Thyroid gland (tissue), 4 donors: Measurements from ENCODE around the gene GSG1L. TPM values are rescaled to one million over a fixed set of nuclear protein-coding genes. Genes with fewer than 3 reads are reported as not detected.

ENCODE experiments used
- DNase-seq, 2 donors: peaks; one replicate each; pipeline ENCODE4 v3.0.0-alpha.2; 2019
- H3K27ac ChIP-seq, 3 donors: fragments of 200-600 bp; sonication (generic); 1 replicate in 2 of 3; 2 replicates in 1 of 3; pipeline ENCODE4 v1.5.1; 2016 to 2019; ENCODE audit warnings: mild to moderate bottlenecking in 1 of 3, moderate library complexity in 1 of 3
- H3K27me3 ChIP-seq: fragments of 200-600 bp; sonication (generic); one replicate; pipeline ENCODE4 v1.5.1; 2019
- H3K36me3 ChIP-seq, 2 donors: fragments of 200-600 bp; sonication (generic); one replicate each; pipeline ENCODE4 v1.5.1; 2016 to 2019
- H3K4me1 ChIP-seq, 2 donors: fragments of 200-600 bp; sonication (generic); one replicate each; pipeline ENCODE4 v1.5.1; 2017 to 2019
- H3K4me3 ChIP-seq, 3 donors: fragments of 200-600 bp; sonication (generic); replicated peaks in 1 of 3; 1 replicate in 2 of 3; 2 replicates in 1 of 3; pipeline ENCODE4 v1.5.1; 2016; ENCODE audit warnings: mild to moderate bottlenecking in 1 of 3
- H3K9me3 ChIP-seq: fragments of 200-600 bp; sonication (generic); one replicate; pipeline ENCODE4 v1.5.1; 2017
- POLR2A ChIP-seq, 2 donors: fragments of 450-650 bp; IDR thresholded peaks; one replicate each; pipeline ENCODE4 v1.6.1; 2017; ENCODE audit warnings: antibody characterized with exemption in 2 of 2, mild to moderate bottlenecking in 2 of 2, moderate library complexity in 1 of 2
- WGBS, 2 donors: methylation state at CpG; one replicate each; pipeline ENCODE4 v1.1.5; 2017; 5-methylcytosine and 5-hydroxymethylcytosine counted together
- intact Hi-C: fragments of 100-400 bp; cut with DNase I; formaldehyde crosslinking; loops from one replicate; pipeline ENCODE4 v1.15.1; 2023
- total RNA-seq, 4 donors: library from RNA; depleted of rRNA; stranded (reverse); fragments of >200 nt; gene quantifications; one replicate each; pipeline ENCODE4 v1.2.3, GENCODE V29; 2016
- TF ChIP-seq, protein P1 (sequence below), 6 experiments: fragments of 200-600 bp in 3 of 6; fragments of 450-650 bp in 3 of 6; sonication (generic) in 3 of 6; IDR thresholded peaks; one replicate each; pipeline ENCODE4 v1.5.1; 2016 to 2019; ENCODE audit warnings: antibody characterized with exemption in 6 of 6, mild to moderate bottlenecking in 2 of 6, inconsistent platforms in 1 of 6, moderate library complexity in 1 of 6

Gene GSG1L
- total RNA-seq, 4 donors from 2014 or later = not detected

GRCh38 chr16:27802664-27803439 is 260.7 kb downstream of the GSG1L start:
- DNase-seq = no peak
- intact Hi-C loops = no loop called here
- Histone ChIP-seq H3K9me3 (no peaks in the 10 kb centered on the region), H3K36me3 (no peaks in the 10 kb centered on the region), H3K27me3 (no peaks in the 10 kb centered on the region), H3K27ac (no peak overlapping the region), H3K4me3 (no peak overlapping the region), H3K4me1 (no peaks in the 10 kb centered on the region)
- TF ChIP-seq, protein P1, sequence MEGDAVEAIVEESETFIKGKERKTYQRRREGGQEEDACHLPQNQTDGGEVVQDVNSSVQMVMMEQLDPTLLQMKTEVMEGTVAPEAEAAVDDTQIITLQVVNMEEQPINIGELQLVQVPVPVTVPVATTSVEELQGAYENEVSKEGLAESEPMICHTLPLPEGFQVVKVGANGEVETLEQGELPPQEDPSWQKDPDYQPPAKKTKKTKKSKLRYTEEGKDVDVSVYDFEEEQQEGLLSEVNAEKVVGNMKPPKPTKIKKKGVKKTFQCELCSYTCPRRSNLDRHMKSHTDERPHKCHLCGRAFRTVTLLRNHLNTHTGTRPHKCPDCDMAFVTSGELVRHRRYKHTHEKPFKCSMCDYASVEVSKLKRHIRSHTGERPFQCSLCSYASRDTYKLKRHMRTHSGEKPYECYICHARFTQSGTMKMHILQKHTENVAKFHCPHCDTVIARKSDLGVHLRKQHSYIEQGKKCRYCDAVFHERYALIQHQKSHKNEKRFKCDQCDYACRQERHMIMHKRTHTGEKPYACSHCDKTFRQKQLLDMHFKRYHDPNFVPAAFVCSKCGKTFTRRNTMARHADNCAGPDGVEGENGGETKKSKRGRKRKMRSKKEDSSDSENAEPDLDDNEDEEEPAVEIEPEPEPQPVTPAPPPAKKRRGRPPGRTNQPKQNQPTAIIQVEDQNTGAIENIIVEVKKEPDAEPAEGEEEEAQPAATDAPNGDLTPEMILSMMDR (IDR thresholded peaks at IDR 0.05) = no peak
- no peak for TF ChIP-seq POLR2A (IDR thresholded peaks at IDR 0.05)
- 68 to 71% methylated on average over 12 of the region's 12 CpGs for WGBS, 2 donors

DNA sequence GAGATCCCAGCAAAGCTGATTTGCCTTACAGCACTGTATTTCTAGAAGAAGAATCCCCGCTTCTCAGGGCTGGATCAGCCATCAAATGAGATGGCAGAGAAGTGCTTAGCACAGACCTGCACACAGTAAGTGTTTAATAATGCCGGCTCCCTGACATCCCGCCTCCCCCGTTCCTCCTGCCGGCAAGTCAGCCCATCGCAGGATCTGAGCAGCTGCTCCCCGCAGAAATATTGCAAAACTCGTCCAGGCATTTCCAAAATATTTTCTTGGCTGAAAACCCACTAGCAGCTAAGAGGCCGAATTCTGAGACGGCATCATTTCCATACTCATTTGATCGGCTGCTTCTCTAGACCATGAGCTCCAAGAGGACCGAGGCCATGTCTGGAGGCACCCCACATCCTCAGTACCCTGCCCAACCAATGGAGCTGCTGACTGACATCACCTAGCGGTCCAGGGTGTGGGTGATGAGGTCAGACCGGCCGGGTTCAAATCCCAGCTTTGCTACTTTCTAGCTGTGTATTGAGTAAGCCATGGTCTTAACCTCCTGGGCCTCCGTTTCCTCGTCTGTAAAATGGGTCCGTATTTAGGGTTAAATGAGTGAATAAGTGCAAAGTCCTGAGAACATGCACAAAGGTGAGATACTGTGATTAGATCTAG is 262.1 kb downstream of the GSG1L start:
- Histone ChIP-seq H3K4me3 (no peak overlapping the region), H3K27ac (no peak overlapping the region), H3K36me3 (no peaks in the 10 kb centered on the region), H3K27me3 (no peaks in the 10 kb centered on the region), H3K9me3 (no peaks in the 10 kb centered on the region), H3K4me1 (no peaks in the 10 kb centered on the region)
- no peak for TF ChIP-seq POLR2A (IDR thresholded peaks at IDR 0.05)
- TF ChIP-seq, protein P1 (IDR thresholded peaks at IDR 0.05) = no peak
- intact Hi-C loops = no loop called here
- 68 to 83% methylated on average over 18 of the region's 18 CpGs for WGBS, 2 donors
- no peak for DNase-seq

DNA sequence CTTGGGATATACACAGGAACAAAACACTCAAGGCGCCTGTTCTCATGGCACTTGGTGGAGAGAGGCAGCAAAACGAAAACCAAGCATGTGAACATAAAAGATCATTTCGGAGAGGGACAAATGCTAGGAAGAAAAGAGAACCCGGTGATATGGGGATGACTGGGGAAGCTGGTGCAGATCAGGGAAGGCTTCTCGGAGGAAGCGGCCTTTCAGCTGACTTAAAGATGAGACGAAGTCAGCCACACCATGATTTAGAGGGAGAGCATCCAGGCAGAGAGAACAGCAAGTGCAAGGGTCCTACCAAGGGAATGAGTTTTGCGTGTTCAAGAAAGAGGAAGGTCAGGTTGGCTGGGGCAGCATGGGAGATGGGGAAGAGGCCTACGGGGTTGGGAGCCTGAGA is 262.7 kb downstream of the GSG1L start:
- intact Hi-C loops = no loop called here
- no peak overlapping the region for H3K4me3 ChIP-seq
- no peaks in the 10 kb centered on the region for H3K27me3 ChIP-seq
- H3K36me3 ChIP-seq = no peaks in the 10 kb centered on the region
- WGBS, 2 donors = 80 to 83% methylated on average over 9 of the region's 9 CpGs
- no peaks in the 10 kb centered on the region for H3K9me3 ChIP-seq
- DNase-seq = no peak
- no peak overlapping the region for H3K27ac ChIP-seq
- no peaks in the 10 kb centered on the region for H3K4me1 ChIP-seq
- TF ChIP-seq, protein P1 (IDR thresholded peaks at IDR 0.05) = no peak
- TF ChIP-seq POLR2A (IDR thresholded peaks at IDR 0.05) = no peak

- Histone ChIP-seq H3K4me3 (no peak overlapping the region), H3K27me3 (no peaks in the 10 kb centered on the region), H3K27ac (no peak overlapping the region), H3K9me3 (no peaks in the 10 kb centered on the region), H3K4me1 (no peaks in the 10 kb centered on the region), H3K36me3 (no peaks in the 10 kb centered on the region)
- intact Hi-C loops = no loop called here
- no peak for TF ChIP-seq POLR2A (IDR thresholded peaks at IDR 0.05)
- TF ChIP-seq, protein P1 (IDR thresholded peaks at IDR 0.05) = no peak
- WGBS, 2 donors = 68 to 76% methylated on average over 8 of the region's 8 CpGs
- no peak for DNase-seq
Measured at GRCh38 chr16:27799896-27800295, 263.6 kb downstream of the GSG1L start.

DNA sequence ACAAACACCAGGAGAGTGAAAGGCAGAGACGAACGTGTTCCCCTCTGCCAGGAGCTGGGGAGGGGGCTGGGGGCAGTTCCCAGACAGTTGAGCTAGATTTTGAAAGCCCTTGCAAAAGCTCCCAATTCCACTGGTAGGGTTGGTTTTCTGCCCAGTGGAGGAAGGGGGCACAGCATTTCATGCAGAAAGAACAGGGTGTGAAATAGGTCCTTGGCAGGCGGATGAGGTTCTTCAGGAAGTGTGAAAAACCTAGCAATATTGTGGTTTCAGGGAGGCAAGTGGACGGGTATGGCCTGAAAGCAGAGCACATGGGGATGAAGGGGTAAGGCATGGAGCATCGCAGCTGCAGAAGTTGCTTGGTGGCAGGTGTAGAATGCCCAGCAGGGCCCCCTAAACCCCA is 265.3 kb downstream of the GSG1L start:
- 65 to 75% methylated on average over 5 of the region's 5 CpGs for WGBS, 2 donors
- intact Hi-C loops = no loop called here

More for the DNA sequence above, 265.3 kb downstream of the GSG1L start:
- Histone ChIP-seq H3K27me3 (no peaks in the 10 kb centered on the region), H3K4me3 (no peak overlapping the region), H3K4me1 (no peaks in the 10 kb centered on the region), H3K27ac (no peak overlapping the region), H3K9me3 (no peaks in the 10 kb centered on the region), H3K36me3 (no peaks in the 10 kb centered on the region)
- DNase-seq = no peak
- TF ChIP-seq, protein P1 (IDR thresholded peaks at IDR 0.05) = no peak
- TF ChIP-seq POLR2A (IDR thresholded peaks at IDR 0.05) = no peak
